CD14-positive monocyte (primary cell): ENCODE results near the gene AP1S1. TPM values are rescaled to one million over a fixed set of nuclear protein-coding genes. Genes with fewer than 3 reads are reported as not detected.

Experiments used
- DNase-seq, 3 donors: peaks; one replicate each; pipeline ENCODE4 v3.0.0-alpha.2; 2011 to 2022
- H2AFZ ChIP-seq: 2 replicates; pipeline ENCODE4 v1.6.0; 2012; ENCODE audit warnings: mild to moderate bottlenecking, low read depth, low read length, inconsistent platforms; ENCODE audit not compliant: insufficient read depth, poor library complexity, severe bottlenecking
- H3K27ac ChIP-seq, 2 donors: 1 replicate in 1 of 2; 2 replicates in 1 of 2; pipeline ENCODE4 v1.5.1; 2012 to 2013; ENCODE audit warnings: low read length in 2 of 2, control low read depth in 1 of 2, inconsistent platforms in 1 of 2, low read depth in 1 of 2, mild to moderate bottlenecking in 1 of 2
- H3K27me3 ChIP-seq, 2 donors: one replicate each; pipeline versions ENCODE4 v1.6.0 to v1.6.1; 2011 to 2013; ENCODE audit warnings: low read length in 2 of 2; ENCODE audit not compliant: control insufficient read depth in 2 of 2, insufficient read depth in 2 of 2
- H3K36me3 ChIP-seq, 2 donors: replicated peaks in 1 of 2; 1 replicate in 1 of 2; 2 replicates in 1 of 2; pipeline versions ENCODE4 v1.5.1 to v1.6.1; 2012 to 2013; ENCODE audit warnings: low read length in 2 of 2, control low read depth in 1 of 2, inconsistent platforms in 1 of 2, mild to moderate bottlenecking in 1 of 2; ENCODE audit not compliant: insufficient read depth in 2 of 2, control insufficient read depth in 1 of 2
- H3K4me1 ChIP-seq, 2 donors: 1 replicate in 1 of 2; 2 replicates in 1 of 2; pipeline versions ENCODE4 v1.5.1 to v1.6.1; 2012 to 2013; ENCODE audit warnings: low read length in 2 of 2, control low read depth in 1 of 2, inconsistent platforms in 1 of 2, mild to moderate bottlenecking in 1 of 2, moderate library complexity in 1 of 2; ENCODE audit not compliant: insufficient read depth in 2 of 2, control insufficient read depth in 1 of 2
- H3K4me2 ChIP-seq: replicated peaks from 2 replicates; pipeline ENCODE3; 2012; ENCODE audit warnings: low read length, moderate library complexity, mild to moderate bottlenecking; ENCODE audit not compliant: poor library complexity, severe bottlenecking; ENCODE audit errors: extremely low read depth
- H3K4me3 ChIP-seq, 3 experiments: fragments of 200-600 bp in 1 of 3; sonication (generic) in 1 of 3; replicated peaks in 1 of 3; 1 replicate in 2 of 3; 2 replicates in 1 of 3; pipeline ENCODE4 v1.5.1; 2011 to 2013; ENCODE audit warnings: low read length in 3 of 3, mild to moderate bottlenecking in 3 of 3, control low read depth in 2 of 3, low read depth in 2 of 3, inconsistent platforms in 1 of 3, moderate library complexity in 1 of 3
- H3K79me2 ChIP-seq: 2 replicates; pipeline ENCODE4 v1.6.0; 2012; ENCODE audit warnings: mild to moderate bottlenecking, control low read depth, inconsistent platforms, low read length, moderate library complexity; ENCODE audit not compliant: insufficient read depth
- H3K9ac ChIP-seq: 2 replicates; pipeline ENCODE4 v1.6.0; 2017; ENCODE audit warnings: low read length, mild to moderate bottlenecking; ENCODE audit not compliant: insufficient read depth, poor library complexity, severe bottlenecking
- H3K9me3 ChIP-seq, 2 donors: replicated peaks in 1 of 2; 1 replicate in 1 of 2; 2 replicates in 1 of 2; pipeline versions ENCODE4 v1.5.1 to v1.6.1; 2012 to 2013; ENCODE audit warnings: low read length in 2 of 2, control low read depth in 1 of 2; ENCODE audit not compliant: control insufficient read depth in 1 of 2, insufficient read depth in 1 of 2
- H4K20me1 ChIP-seq: 2 replicates; pipeline ENCODE4 v1.6.0; 2012; ENCODE audit warnings: mild to moderate bottlenecking, low read length, control low read depth, moderate library complexity; ENCODE audit not compliant: insufficient read depth
- H3K27ac Mint-ChIP-seq, 7 donors: one replicate each; pipeline ENCODE4 v1.8.0; 2020; ENCODE audit warnings: mild to moderate bottlenecking in 7 of 7, mixed read lengths in 7 of 7, moderate library complexity in 6 of 7, inconsistent platforms in 2 of 7
- H3K27me3 Mint-ChIP-seq, 3 donors: one replicate each; pipeline ENCODE4 v1.8.0; 2021 to 2022; ENCODE audit warnings: low read depth in 3 of 3, mild to moderate bottlenecking in 3 of 3, mixed read lengths in 3 of 3, moderate library complexity in 3 of 3, inconsistent platforms in 1 of 3
- H3K36me3 Mint-ChIP-seq, 2 donors: one replicate each; pipeline ENCODE4 v1.8.0; 2020; ENCODE audit warnings: mixed read lengths in 2 of 2, inconsistent platforms in 1 of 2, mild to moderate bottlenecking in 1 of 2
- H3K4me1 Mint-ChIP-seq: one replicate; pipeline ENCODE4 v1.8.0; 2020; ENCODE audit warnings: mild to moderate bottlenecking, mixed read lengths
- H3K4me3 Mint-ChIP-seq, 2 donors: one replicate each; pipeline ENCODE4 v1.8.0; 2020; ENCODE audit warnings: mild to moderate bottlenecking in 2 of 2, mixed read lengths in 2 of 2, moderate library complexity in 1 of 2
- H3K9me3 Mint-ChIP-seq, 7 donors: one replicate each; pipeline ENCODE4 v1.8.0; 2020 to 2022; ENCODE audit warnings: mixed read lengths in 7 of 7, mild to moderate bottlenecking in 6 of 7, moderate library complexity in 6 of 7, inconsistent platforms in 2 of 7
- WGBS: methylation state at CpG from one replicate; pipeline ENCODE4 v1.1.5; 2013; ENCODE audit warnings: missing lambda C conversion rate; ENCODE audit not compliant: insufficient coverage; 5-methylcytosine and 5-hydroxymethylcytosine counted together
- intact Hi-C, 2 donors: fragments of 100-400 bp; cut with micrococcal nuclease; formaldehyde crosslinking; loops; one replicate each; pipeline versions ENCODE4 v1.15.0 to v1.15.1; 2023
- polyA plus RNA-seq, 3 donors: library from polyadenylated mRNA; depleted of rRNA in 1 of 3; unstranded in 2 of 3; stranded (reverse) in 1 of 3; fragments of 300-500 nt in 2 of 3; fragments of >200 nt in 1 of 3; fragmentation: Illumina TruSeq in 2 of 3; gene quantifications; 1 replicate in 2 of 3; 2 replicates in 1 of 3; pipeline ENCODE4 v1.2.3, GENCODE V29; 2012 to 2021
- TF ChIP-seq, protein P1 (sequence below): fragments of 200-600 bp; IDR thresholded peaks from one replicate; pipeline ENCODE4 v1.8.0; 2022; ENCODE audit warnings: antibody characterized with exemption, mild to moderate bottlenecking

The AP1S1 gene
- polyA plus RNA-seq, 3 donors: 10.1 to 21.3 (median 10.9) TPM

DNA sequence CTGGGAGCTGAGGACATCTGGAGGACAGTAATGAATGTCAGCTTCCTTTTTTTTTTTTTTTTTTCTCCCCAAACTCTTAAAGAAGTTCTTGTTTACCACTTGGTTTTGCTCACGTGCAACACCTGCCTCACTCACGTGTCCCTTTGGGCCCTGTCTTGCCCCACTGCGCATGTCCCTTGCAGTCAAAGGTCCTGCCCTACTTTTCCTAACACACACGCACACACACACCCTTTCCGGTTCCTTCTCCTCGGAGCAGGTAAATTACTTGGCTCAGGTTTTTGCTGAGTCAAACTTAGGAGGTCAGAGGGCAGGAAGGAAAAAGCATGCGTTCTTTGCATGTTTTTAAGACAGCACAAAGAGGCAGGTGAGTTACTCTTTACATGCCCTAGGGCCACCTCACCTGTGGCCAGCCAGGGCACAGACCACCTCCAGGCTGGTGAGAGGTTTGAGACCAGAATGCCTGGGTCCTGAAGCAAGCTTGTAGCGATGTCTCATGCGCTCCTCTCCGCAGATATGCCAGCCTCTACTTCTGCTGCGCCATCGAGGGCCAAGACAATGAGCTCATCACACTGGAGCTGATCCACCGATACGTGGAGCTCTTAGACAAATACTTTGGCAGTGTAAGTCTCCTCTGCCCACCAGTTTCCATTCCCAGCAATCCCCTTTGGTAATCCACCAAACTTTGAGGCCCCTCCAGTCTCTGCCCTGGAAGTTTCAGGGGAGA lies 2.8 kb downstream of the AP1S1 start:
- Histone ChIP-seq H3K79me2 (no peaks in the 10 kb centered on the region), H3K27ac (no peak overlapping the region), H3K9ac (no peak overlapping the region), H2AFZ (no peak overlapping the region), H3K27me3 (peaks cover under 1 to 9% of the 10 kb centered on the region in 2 donors), H3K4me2 (no peak overlapping the region), H3K4me3 (no peak overlapping the region), H3K36me3 (peaks cover 9 to 17% of the 10 kb centered on the region in 2 donors), H3K9me3 (no peaks in the 10 kb centered on the region), H4K20me1 (no peaks in the 10 kb centered on the region), H3K4me1 (peaks cover 13 to 20% of the 10 kb centered on the region in 2 donors)
- intact Hi-C loops: no loop called here
- 93% methylated on average over 13 of the region's 14 CpGs for WGBS
- Mint-ChIP-seq H3K4me3 (no peak overlapping the region), H3K4me1 (peaks cover 13% of the 10 kb centered on the region), H3K27ac (peak overlapping the region in 1 of 7 donors; percentile 11), H3K9me3 (peaks cover 0 to 9% (median under 1%) of the 10 kb centered on the region in 7 donors), H3K27me3 (peaks cover 14 to 18% (median 16%) of the 10 kb centered on the region in 3 donors), H3K36me3 (peaks cover 33 to 42% of the 10 kb centered on the region in 2 donors)
- DNase-seq: no peak
- TF ChIP-seq, protein P1, sequence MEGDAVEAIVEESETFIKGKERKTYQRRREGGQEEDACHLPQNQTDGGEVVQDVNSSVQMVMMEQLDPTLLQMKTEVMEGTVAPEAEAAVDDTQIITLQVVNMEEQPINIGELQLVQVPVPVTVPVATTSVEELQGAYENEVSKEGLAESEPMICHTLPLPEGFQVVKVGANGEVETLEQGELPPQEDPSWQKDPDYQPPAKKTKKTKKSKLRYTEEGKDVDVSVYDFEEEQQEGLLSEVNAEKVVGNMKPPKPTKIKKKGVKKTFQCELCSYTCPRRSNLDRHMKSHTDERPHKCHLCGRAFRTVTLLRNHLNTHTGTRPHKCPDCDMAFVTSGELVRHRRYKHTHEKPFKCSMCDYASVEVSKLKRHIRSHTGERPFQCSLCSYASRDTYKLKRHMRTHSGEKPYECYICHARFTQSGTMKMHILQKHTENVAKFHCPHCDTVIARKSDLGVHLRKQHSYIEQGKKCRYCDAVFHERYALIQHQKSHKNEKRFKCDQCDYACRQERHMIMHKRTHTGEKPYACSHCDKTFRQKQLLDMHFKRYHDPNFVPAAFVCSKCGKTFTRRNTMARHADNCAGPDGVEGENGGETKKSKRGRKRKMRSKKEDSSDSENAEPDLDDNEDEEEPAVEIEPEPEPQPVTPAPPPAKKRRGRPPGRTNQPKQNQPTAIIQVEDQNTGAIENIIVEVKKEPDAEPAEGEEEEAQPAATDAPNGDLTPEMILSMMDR: no peak

DNA sequence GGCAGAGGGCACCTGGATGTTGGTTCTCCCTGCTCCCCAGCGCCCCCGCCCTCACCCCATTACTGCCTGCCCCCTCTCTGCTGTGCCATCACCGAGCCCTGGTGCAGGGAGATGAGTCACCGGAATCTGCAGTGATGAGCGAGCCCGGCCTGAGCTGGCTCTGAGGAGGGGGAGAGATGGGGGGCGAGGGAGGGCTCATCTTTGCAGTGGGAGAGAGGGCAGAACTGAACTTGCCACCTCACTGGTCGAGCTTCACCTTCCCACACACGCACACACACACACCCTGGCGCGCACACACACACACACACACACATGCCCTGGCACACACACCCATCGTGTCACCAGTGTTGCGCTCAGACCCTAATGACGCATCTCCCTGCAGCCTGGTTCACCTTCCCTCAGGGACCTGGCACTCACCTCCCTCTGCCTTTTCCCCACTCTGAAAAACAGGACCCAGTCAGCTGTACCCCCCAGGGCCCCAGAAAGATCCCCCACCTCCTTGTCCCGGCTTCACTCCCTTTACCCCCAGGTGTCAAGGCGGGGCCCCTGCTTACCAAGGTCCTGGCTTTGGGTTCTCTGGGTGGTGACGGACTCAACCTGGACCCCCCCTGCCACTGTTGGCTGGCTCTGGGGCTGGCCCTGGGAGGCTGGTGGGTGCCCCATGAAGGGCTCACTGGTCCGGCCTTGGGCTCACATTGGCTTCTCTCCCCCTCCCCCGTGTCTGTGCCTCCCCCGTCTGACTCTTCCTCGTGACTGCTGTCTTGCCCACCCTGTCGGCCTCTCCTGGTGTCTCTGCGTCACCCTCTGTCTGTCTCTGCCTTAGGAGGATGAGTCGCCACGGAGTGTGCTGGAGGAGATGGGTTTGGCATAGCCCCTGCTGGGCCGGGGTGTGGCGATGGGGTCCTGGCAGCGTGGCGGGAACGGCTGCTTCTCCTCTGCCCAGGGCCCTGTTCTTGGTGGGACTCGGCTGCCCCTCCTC lies 5.7 kb downstream of the AP1S1 start:
- Histone ChIP-seq H3K27me3 (peaks cover 19 to 33% of the 10 kb centered on the region in 2 donors), H4K20me1 (peaks cover 6% of the 10 kb centered on the region), H3K4me1 (peaks cover 10 to 25% of the 10 kb centered on the region in 2 donors), H3K4me2 (no peak overlapping the region), H3K9ac (no peak overlapping the region), H3K79me2 (no peaks in the 10 kb centered on the region), H3K27ac (no peak overlapping the region), H2AFZ (no peak overlapping the region), H3K36me3 (peaks cover 9 to 17% of the 10 kb centered on the region in 2 donors), H3K4me3 (no peak overlapping the region), H3K9me3 (peaks cover under 1 to 9% of the 10 kb centered on the region in 2 donors)
- peaks cover 30 to 40% (median 38%) of the 10 kb centered on the region in 3 donors for H3K27me3 Mint-ChIP-seq
- H3K4me3 Mint-ChIP-seq: no peak overlapping the region
- WGBS: 81% methylated on average over 18 of the region's 31 CpGs
- peaks cover 15% of the 10 kb centered on the region for H3K4me1 Mint-ChIP-seq
- intact Hi-C loops: no loop called here
- TF ChIP-seq, protein P1: no peak
- DNase-seq: no peak
- no peak overlapping the region for H3K27ac Mint-ChIP-seq
- peaks cover 0 to 21% (median 7%) of the 10 kb centered on the region in 7 donors for H3K9me3 Mint-ChIP-seq
- peaks cover 35 to 46% of the 10 kb centered on the region in 2 donors for H3K36me3 Mint-ChIP-seq
